ENCODE results near the gene GREB1L.
"Not testable (repeated sequence)": the region's sequence is repeated elsewhere in the genome, so short reads cannot be mapped to it uniquely, and the experiment has no call there.

GREB1L gene

GRCh38 chr18:21314724-21315123, 72.7 kb downstream of the GREB1L start:
- no peak overlapping the region for H3K4me3 ChIP-seq (ENCODE audit: low read depth in 1 of 2, low read length in 2 of 2)
- H3K9me3 ChIP-seq (ENCODE audit: control insufficient read depth in 1 of 2, low read length in 2 of 2): no peaks in the 10 kb centered on the region
- H3K4me1 ChIP-seq (ENCODE audit: control insufficient read depth in 1 of 2, insufficient read depth in 2 of 2, low read length in 2 of 2): no peaks in the 10 kb centered on the region
- no peaks in the 10 kb centered on the region for H3K27me3 ChIP-seq (ENCODE audit: control insufficient read depth in 1 of 2, insufficient read depth in 2 of 2, low read length in 2 of 2)
- H3K27ac ChIP-seq (ENCODE audit: low read depth, low read length): no peak overlapping the region
- no peaks in the 10 kb centered on the region for H3K36me3 ChIP-seq (ENCODE audit: control insufficient read depth in 1 of 2, insufficient read depth in 2 of 2, low read length in 2 of 2)
- H3K9ac ChIP-seq (ENCODE audit: low read depth in 1 of 2, low read length in 2 of 2): no peak overlapping the region

GRCh38 chr18:21315126-21315525, 73.1 kb downstream of the GREB1L start:
- not testable (repeated sequence) for H3K4me3 ChIP-seq (ENCODE audit: low read depth in 1 of 2, low read length in 2 of 2); H3K4me1 ChIP-seq (ENCODE audit: control insufficient read depth in 1 of 2, insufficient read depth in 2 of 2, low read length in 2 of 2); H3K27ac ChIP-seq (ENCODE audit: low read depth, low read length); H3K27me3 ChIP-seq (ENCODE audit: control insufficient read depth in 1 of 2, insufficient read depth in 2 of 2, low read length in 2 of 2); H3K9ac ChIP-seq (ENCODE audit: low read depth in 1 of 2, low read length in 2 of 2); H3K36me3 ChIP-seq (ENCODE audit: control insufficient read depth in 1 of 2, insufficient read depth in 2 of 2, low read length in 2 of 2); H3K9me3 ChIP-seq (ENCODE audit: control insufficient read depth in 1 of 2, low read length in 2 of 2)

DNA sequence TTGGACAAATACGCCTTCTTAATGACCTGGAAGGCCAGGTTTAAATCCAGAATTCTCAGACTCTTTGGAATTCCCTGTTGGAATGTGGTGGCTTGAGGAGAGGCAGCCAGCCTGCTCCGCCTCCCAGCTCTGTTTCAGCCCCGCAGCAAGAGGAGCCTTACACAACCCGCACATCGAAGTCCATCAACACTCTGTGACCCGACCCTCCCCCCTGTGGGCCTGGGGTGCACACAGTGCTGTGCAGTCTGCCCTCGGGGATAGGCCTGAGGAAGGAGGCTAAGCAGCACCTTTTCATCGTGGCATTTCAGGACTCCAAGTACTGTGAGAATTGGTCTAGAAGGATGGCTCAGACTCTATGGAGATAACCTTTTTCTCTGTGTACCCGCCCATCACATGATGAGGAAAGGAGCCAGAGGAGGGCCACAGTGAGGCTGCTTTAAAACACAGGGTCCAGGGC, 73.7 kb downstream of the GREB1L start:
- Histone ChIP-seq H3K4me3 (ENCODE audit: low read depth in 1 of 2, low read length in 2 of 2) (no peak overlapping the region), H3K9ac (ENCODE audit: low read depth in 1 of 2, low read length in 2 of 2) (no peak overlapping the region), H3K9me3 (ENCODE audit: control insufficient read depth in 1 of 2, low read length in 2 of 2) (no peaks in the 10 kb centered on the region), H3K36me3 (ENCODE audit: control insufficient read depth in 1 of 2, insufficient read depth in 2 of 2, low read length in 2 of 2) (no peaks in the 10 kb centered on the region), H3K27me3 (ENCODE audit: control insufficient read depth in 1 of 2, insufficient read depth in 2 of 2, low read length in 2 of 2) (no peaks in the 10 kb centered on the region), H3K27ac (ENCODE audit: low read depth, low read length) (no peak overlapping the region), H3K4me1 (ENCODE audit: control insufficient read depth in 1 of 2, insufficient read depth in 2 of 2, low read length in 2 of 2) (no peaks in the 10 kb centered on the region)

DNA sequence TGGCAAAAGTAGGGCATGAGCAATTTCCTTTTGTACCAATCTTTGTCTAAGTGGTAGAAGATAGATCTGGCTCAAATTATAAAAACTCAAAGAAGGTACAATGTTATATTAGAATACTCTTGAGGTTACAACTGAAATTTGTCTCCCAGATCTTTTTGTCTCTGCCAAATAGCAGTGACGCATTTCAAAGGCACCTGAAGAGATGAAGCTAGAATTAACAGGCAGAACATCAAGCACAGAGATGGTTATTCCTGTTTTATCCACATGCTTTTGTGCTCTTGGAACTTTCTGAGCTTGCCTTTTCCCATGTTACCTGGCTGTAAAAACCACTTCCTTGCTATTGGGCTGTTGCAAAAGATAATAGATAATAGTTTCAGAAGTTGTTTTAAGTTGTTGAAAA, 74.3 kb downstream of the GREB1L start:
- Histone ChIP-seq H3K36me3 (ENCODE audit: control insufficient read depth in 1 of 2, insufficient read depth in 2 of 2, low read length in 2 of 2) (no peaks in the 10 kb centered on the region), H3K27ac (ENCODE audit: low read depth, low read length) (no peak overlapping the region), H3K9me3 (ENCODE audit: control insufficient read depth in 1 of 2, low read length in 2 of 2) (no peaks in the 10 kb centered on the region), H3K4me1 (ENCODE audit: control insufficient read depth in 1 of 2, insufficient read depth in 2 of 2, low read length in 2 of 2) (no peaks in the 10 kb centered on the region), H3K9ac (ENCODE audit: low read depth in 1 of 2, low read length in 2 of 2) (no peak overlapping the region), H3K4me3 (ENCODE audit: low read depth in 1 of 2, low read length in 2 of 2) (no peak overlapping the region), H3K27me3 (ENCODE audit: control insufficient read depth in 1 of 2, insufficient read depth in 2 of 2, low read length in 2 of 2) (no peaks in the 10 kb centered on the region)

GRCh38 chr18:21321711-21322110, 79.7 kb downstream of the GREB1L start:
- H3K27ac ChIP-seq (ENCODE audit: low read depth, low read length): no peak overlapping the region
- H3K9me3 ChIP-seq (ENCODE audit: control insufficient read depth in 1 of 2, low read length in 2 of 2): no peaks in the 10 kb centered on the region
- no peaks in the 10 kb centered on the region for H3K27me3 ChIP-seq (ENCODE audit: control insufficient read depth in 1 of 2, insufficient read depth in 2 of 2, low read length in 2 of 2)
- no peaks in the 10 kb centered on the region for H3K4me1 ChIP-seq (ENCODE audit: control insufficient read depth in 1 of 2, insufficient read depth in 2 of 2, low read length in 2 of 2)
- no peak overlapping the region for H3K4me3 ChIP-seq (ENCODE audit: low read depth in 1 of 2, low read length in 2 of 2)
- H3K36me3 ChIP-seq (ENCODE audit: control insufficient read depth in 1 of 2, insufficient read depth in 2 of 2, low read length in 2 of 2): no peaks in the 10 kb centered on the region
- H3K9ac ChIP-seq (ENCODE audit: low read depth in 1 of 2, low read length in 2 of 2): no peak overlapping the region

DNA sequence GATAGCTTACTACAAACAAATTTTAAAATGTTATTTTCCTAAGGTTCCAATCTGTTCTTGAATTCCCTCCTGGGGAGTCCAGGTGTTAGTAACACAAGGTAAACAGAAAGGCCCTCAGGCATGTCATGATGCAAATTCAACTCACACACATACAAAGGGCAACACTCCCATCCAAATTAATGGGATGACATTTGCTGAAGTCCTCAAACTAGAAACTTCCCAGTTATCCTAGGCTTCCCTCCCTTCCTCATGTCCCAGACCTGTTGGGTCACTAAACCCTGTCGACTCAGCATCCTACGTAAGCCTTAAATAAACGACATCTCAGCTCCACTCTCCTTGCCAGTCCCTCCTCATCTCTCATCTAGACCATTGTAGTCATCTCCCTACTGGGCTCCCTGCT, 85.1 kb downstream of the GREB1L start:
- no peaks in the 10 kb centered on the region for H3K36me3 ChIP-seq (ENCODE audit: control insufficient read depth in 1 of 2, insufficient read depth in 2 of 2, low read length in 2 of 2)
- no peak overlapping the region for H3K4me3 ChIP-seq (ENCODE audit: low read depth in 1 of 2, low read length in 2 of 2)
- no peak overlapping the region for H3K27ac ChIP-seq (ENCODE audit: low read depth, low read length)
- no peaks in the 10 kb centered on the region for H3K27me3 ChIP-seq (ENCODE audit: control insufficient read depth in 1 of 2, insufficient read depth in 2 of 2, low read length in 2 of 2)
- H3K9ac ChIP-seq (ENCODE audit: low read depth in 1 of 2, low read length in 2 of 2): no peak overlapping the region
- no peaks in the 10 kb centered on the region for H3K9me3 ChIP-seq (ENCODE audit: control insufficient read depth in 1 of 2, low read length in 2 of 2)
- peaks cover 6 to 7% of the 10 kb centered on the region in 2 donors for H3K4me1 ChIP-seq (ENCODE audit: control insufficient read depth in 1 of 2, insufficient read depth in 2 of 2, low read length in 2 of 2)

GRCh38 chr18:21330122-21330701, 88.2 kb downstream of the GREB1L start:
- Histone ChIP-seq H3K9ac (ENCODE audit: low read depth in 1 of 2, low read length in 2 of 2) (no peak overlapping the region), H3K27me3 (ENCODE audit: control insufficient read depth in 1 of 2, insufficient read depth in 2 of 2, low read length in 2 of 2) (no peaks in the 10 kb centered on the region), H3K9me3 (ENCODE audit: control insufficient read depth in 1 of 2, low read length in 2 of 2) (no peaks in the 10 kb centered on the region), H3K36me3 (ENCODE audit: control insufficient read depth in 1 of 2, insufficient read depth in 2 of 2, low read length in 2 of 2) (no peaks in the 10 kb centered on the region), H3K4me3 (ENCODE audit: low read depth in 1 of 2, low read length in 2 of 2) (peak overlapping the region; percentile 13 to 24), H3K27ac (ENCODE audit: low read depth, low read length) (no peak overlapping the region), H3K4me1 (ENCODE audit: control insufficient read depth in 1 of 2, insufficient read depth in 2 of 2, low read length in 2 of 2) (peaks cover 6 to 7% of the 10 kb centered on the region in 2 donors)

DNA sequence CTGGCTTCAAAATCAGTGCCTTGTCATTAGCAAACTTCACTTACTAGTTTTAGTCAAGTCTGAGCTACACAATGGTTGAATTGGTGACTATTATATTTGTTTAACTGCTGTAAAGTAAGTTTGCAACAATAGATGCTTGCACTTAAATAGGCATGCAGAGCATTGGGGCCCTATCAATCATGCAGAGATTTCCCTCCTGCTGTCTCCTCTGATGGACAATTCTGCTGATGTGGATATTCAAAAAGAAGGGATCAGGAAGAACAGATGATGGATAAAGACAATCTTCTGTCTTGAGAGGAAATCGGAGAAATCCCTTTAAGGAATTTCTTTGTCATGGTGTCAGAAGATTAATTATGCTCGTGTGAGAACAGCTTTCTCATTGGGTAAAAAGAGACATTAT, 89.0 kb downstream of the GREB1L start:
- H3K36me3 ChIP-seq (ENCODE audit: control insufficient read depth in 1 of 2, insufficient read depth in 2 of 2, low read length in 2 of 2): no peaks in the 10 kb centered on the region
- H3K4me1 ChIP-seq (ENCODE audit: control insufficient read depth in 1 of 2, insufficient read depth in 2 of 2, low read length in 2 of 2): peaks cover 6 to 7% of the 10 kb centered on the region in 2 donors
- H3K4me3 ChIP-seq (ENCODE audit: low read depth in 1 of 2, low read length in 2 of 2): no peak overlapping the region
- H3K9me3 ChIP-seq (ENCODE audit: control insufficient read depth in 1 of 2, low read length in 2 of 2): no peaks in the 10 kb centered on the region
- H3K27ac ChIP-seq (ENCODE audit: low read depth, low read length): no peak overlapping the region
- H3K27me3 ChIP-seq (ENCODE audit: control insufficient read depth in 1 of 2, insufficient read depth in 2 of 2, low read length in 2 of 2): no peaks in the 10 kb centered on the region
- H3K9ac ChIP-seq (ENCODE audit: low read depth in 1 of 2, low read length in 2 of 2): no peak overlapping the region

DNA sequence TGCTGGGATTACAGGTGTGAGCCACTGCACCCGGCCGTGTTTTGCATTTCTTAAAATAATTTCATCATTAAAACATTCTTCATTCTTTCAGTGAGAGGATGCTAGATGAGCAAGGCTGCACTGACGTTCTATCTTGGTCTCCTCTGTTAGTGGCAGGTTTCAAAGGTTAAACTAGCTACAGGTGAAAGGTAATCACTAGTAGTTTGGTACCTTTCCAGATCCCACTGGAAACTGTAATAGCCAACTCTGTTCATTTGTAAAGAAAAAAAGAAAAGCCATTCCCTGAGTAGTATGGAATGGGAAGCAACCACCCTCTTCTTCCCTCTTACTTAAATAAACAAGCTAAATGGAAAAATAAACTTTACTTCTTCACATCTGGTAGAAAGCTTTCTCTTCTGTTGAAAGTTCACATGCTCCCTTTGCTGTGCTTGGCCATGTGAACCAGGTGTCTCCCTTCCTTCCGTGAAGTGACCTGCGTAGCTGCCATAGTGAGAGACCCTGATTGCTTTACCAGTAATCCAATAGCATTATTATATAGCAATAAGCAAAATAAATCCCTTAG, 94.0 kb downstream of the GREB1L start:
- Histone ChIP-seq H3K4me1 (ENCODE audit: control insufficient read depth in 1 of 2, insufficient read depth in 2 of 2, low read length in 2 of 2) (no peaks in the 10 kb centered on the region), H3K9ac (ENCODE audit: low read depth in 1 of 2, low read length in 2 of 2) (no peak overlapping the region)

GRCh38 chr18:21336846-21337245, 94.8 kb downstream of the GREB1L start:
- no peaks in the 10 kb centered on the region for H3K9me3 ChIP-seq (ENCODE audit: control insufficient read depth in 1 of 2, low read length in 2 of 2)
- no peak overlapping the region for H3K9ac ChIP-seq (ENCODE audit: low read depth in 1 of 2, low read length in 2 of 2)

More for the DNA sequence above, 94.0 kb downstream of the GREB1L start:
- H3K36me3 ChIP-seq (ENCODE audit: control insufficient read depth in 1 of 2, insufficient read depth in 2 of 2, low read length in 2 of 2): no peaks in the 10 kb centered on the region
- H3K9me3 ChIP-seq (ENCODE audit: control insufficient read depth in 1 of 2, low read length in 2 of 2): no peaks in the 10 kb centered on the region
- H3K27ac ChIP-seq (ENCODE audit: low read depth, low read length): no peak overlapping the region
- H3K4me3 ChIP-seq (ENCODE audit: low read depth in 1 of 2, low read length in 2 of 2): no peak overlapping the region
- no peaks in the 10 kb centered on the region for H3K27me3 ChIP-seq (ENCODE audit: control insufficient read depth in 1 of 2, insufficient read depth in 2 of 2, low read length in 2 of 2)

More at GRCh38 chr18:21336846-21337245, 94.8 kb downstream of the GREB1L start:
- Histone ChIP-seq H3K4me3 (ENCODE audit: low read depth in 1 of 2, low read length in 2 of 2) (no peak overlapping the region), H3K36me3 (ENCODE audit: control insufficient read depth in 1 of 2, insufficient read depth in 2 of 2, low read length in 2 of 2) (no peaks in the 10 kb centered on the region), H3K27ac (ENCODE audit: low read depth, low read length) (no peak overlapping the region), H3K27me3 (ENCODE audit: control insufficient read depth in 1 of 2, insufficient read depth in 2 of 2, low read length in 2 of 2) (no peaks in the 10 kb centered on the region), H3K4me1 (ENCODE audit: control insufficient read depth in 1 of 2, insufficient read depth in 2 of 2, low read length in 2 of 2) (no peaks in the 10 kb centered on the region)
